H1 (cell line): ENCODE results near the gene RHBDD1. TPM values are rescaled to one million over a fixed set of nuclear protein-coding genes. Genes with fewer than 3 reads are reported as not detected.

Experiments
- CTCF ChIA-PET: fragments of 300-600 bp; sonication (Branson Sonifier 250); formaldehyde crosslinking; loops from one replicate; lab custom pipeline; 2021; ENCODE audit not compliant: partially characterized antibody; lab: Charles Lee
- POLR2A ChIA-PET: fragments of 300-600 bp; sonication (Branson Sonifier 250); formaldehyde crosslinking; loops from one replicate; lab custom pipeline; 2021; ENCODE audit warnings: inconsistent platforms; ENCODE audit not compliant: partially characterized antibody; lab: Charles Lee
- DNase-seq, 2 experiments: peaks; one replicate each; pipeline versions ENCODE4 v3.0.0 to v3.0.0-alpha.2; 2010 to 2022; ENCODE audit warnings: low spot score in 2 of 2, low read depth in 1 of 2, mixed read lengths in 1 of 2
- FAIRE-seq: peaks from 2 replicates; lab custom pipeline; 2011; peaks lifted over from hg19 to GRCh38; lab: Jason Lieb, UNC
- H2AFZ ChIP-seq: 2 replicates; pipeline ENCODE4 v1.8.1; 2012; ENCODE audit warnings: low read length, inconsistent platforms
- H2AK5ac ChIP-seq: 2 replicates; pipeline ENCODE4 v1.6.1; 2013; ENCODE audit warnings: low read depth, low read length
- H2BK120ac ChIP-seq: replicated peaks from 2 replicates; pipeline ENCODE3; 2013; ENCODE audit warnings: low read depth, low read length, inconsistent platforms
- H2BK12ac ChIP-seq: 2 replicates; pipeline ENCODE4 v1.6.1; 2013; ENCODE audit warnings: low read depth, low read length
- H2BK15ac ChIP-seq: 2 replicates; pipeline ENCODE4 v1.6.1; 2013; ENCODE audit warnings: low read length
- H2BK20ac ChIP-seq: 2 replicates; pipeline ENCODE4 v1.6.1; 2013; ENCODE audit warnings: low read length
- H2BK5ac ChIP-seq: 2 replicates; pipeline ENCODE4 v1.6.1; 2013; ENCODE audit warnings: low read depth, low read length
- H3K14ac ChIP-seq: 2 replicates; pipeline ENCODE4 v1.6.1; 2013; ENCODE audit warnings: inconsistent platforms; ENCODE audit not compliant: insufficient read length
- H3K18ac ChIP-seq: 2 replicates; pipeline ENCODE4 v1.6.1; 2013; ENCODE audit warnings: low read length; ENCODE audit errors: extremely low read depth
- H3K23ac ChIP-seq: 2 replicates; pipeline ENCODE4 v1.6.1; 2013; ENCODE audit warnings: inconsistent platforms; ENCODE audit not compliant: insufficient read length
- H3K23me2 ChIP-seq: 2 replicates; pipeline ENCODE4 v1.6.1; 2013; ENCODE audit warnings: low read depth, low read length
- H3K27ac ChIP-seq: 2 replicates; pipeline ENCODE4 v1.6.1; 2011; ENCODE audit warnings: low read depth, low read length, inconsistent platforms
- H3K27me3 ChIP-seq, 4 experiments: replicated peaks in 1 of 4; 1 replicate in 1 of 4; 2 replicates in 3 of 4; pipeline versions ENCODE4 v1.6.1 to v1.8.1; 2011 to 2013; ENCODE audit warnings: low read length in 3 of 4, mild to moderate bottlenecking in 3 of 4, inconsistent platforms in 2 of 4, mixed read lengths in 2 of 4, moderate library complexity in 1 of 4; ENCODE audit not compliant: control insufficient read depth in 3 of 4, insufficient read depth in 3 of 4; ENCODE audit errors: extremely low read depth in 1 of 4
- H3K36me3 ChIP-seq, 4 experiments: 2 replicates each; pipeline versions ENCODE4 v1.6.1 to v1.8.1; 2011 to 2013; ENCODE audit warnings: mild to moderate bottlenecking in 4 of 4, low read length in 3 of 4, moderate library complexity in 2 of 4, control low read depth in 1 of 4, inconsistent platforms in 1 of 4; ENCODE audit not compliant: insufficient read depth in 4 of 4, control insufficient read depth in 2 of 4
- H3K4ac ChIP-seq: replicated peaks from 2 replicates; pipeline ENCODE3; 2013; ENCODE audit warnings: low read length, low read depth, mixed read lengths, inconsistent platforms; ENCODE audit not compliant: insufficient read length
- H3K4me1 ChIP-seq, 4 experiments: replicated peaks in 1 of 4; 1 replicate in 1 of 4; 2 replicates in 3 of 4; pipeline versions ENCODE4 v1.6.1 to v1.8.1; 2011 to 2013; ENCODE audit warnings: low read length in 3 of 4, inconsistent platforms in 2 of 4, mixed read lengths in 1 of 4; ENCODE audit not compliant: insufficient read depth in 4 of 4, control insufficient read depth in 3 of 4
- H3K4me2 ChIP-seq, 2 experiments: 2 replicates each; pipeline versions ENCODE4 v1.6.1 to v1.8.1; 2011 to 2013; ENCODE audit warnings: low read depth in 2 of 2, low read length in 2 of 2, control low read depth in 1 of 2, inconsistent platforms in 1 of 2, mild to moderate bottlenecking in 1 of 2; ENCODE audit not compliant: insufficient read depth in 1 of 2
- H3K4me3 ChIP-seq, 4 experiments: fragments of 200-600, 300-600 bp in 1 of 4; sonication (generic), shearing (Covaris generic), sonication (Bioruptor Twin) in 1 of 4; 2 replicates each; pipeline versions ENCODE4 v1.5.1 to v1.8.1; 2011 to 2016; ENCODE audit warnings: low read length in 4 of 4, low read depth in 3 of 4, control low read depth in 2 of 4, inconsistent platforms in 2 of 4, mild to moderate bottlenecking in 2 of 4, mixed read lengths in 1 of 4, moderate library complexity in 1 of 4; ENCODE audit not compliant: insufficient read depth in 2 of 4; ENCODE audit errors: extremely low read depth in 1 of 4
- H3K56ac ChIP-seq: replicated peaks from 2 replicates; pipeline ENCODE3; 2013; ENCODE audit warnings: low read depth, mild to moderate bottlenecking, mixed read lengths, low read length, inconsistent platforms; ENCODE audit not compliant: insufficient read length
- H3K79me1 ChIP-seq: 2 replicates; pipeline ENCODE4 v1.6.1; 2013; ENCODE audit warnings: low read depth, low read length, control low read depth
- H3K79me2 ChIP-seq, 2 experiments: 2 replicates each; pipeline versions ENCODE4 v1.6.1 to v1.8.1; 2012 to 2013; ENCODE audit warnings: low read length in 2 of 2, mild to moderate bottlenecking in 2 of 2, inconsistent platforms in 1 of 2; ENCODE audit not compliant: insufficient read depth in 2 of 2, control insufficient read depth in 1 of 2
- H3K9ac ChIP-seq, 4 experiments: replicated peaks in 1 of 4; 1 replicate in 1 of 4; 2 replicates in 3 of 4; pipeline versions ENCODE4 v1.6.1 to v1.8.1; 2011 to 2013; ENCODE audit warnings: low read depth in 3 of 4, low read length in 3 of 4, control low read depth in 2 of 4, mild to moderate bottlenecking in 2 of 4, moderate library complexity in 2 of 4, inconsistent platforms in 1 of 4; ENCODE audit errors: extremely low read depth in 1 of 4
- H3K9me3 ChIP-seq, 2 experiments: 2 replicates each; pipeline versions ENCODE4 v1.6.1 to v1.8.1; 2012 to 2013; ENCODE audit warnings: mild to moderate bottlenecking in 2 of 2, moderate library complexity in 2 of 2, control low read depth in 1 of 2, inconsistent platforms in 1 of 2, low read depth in 1 of 2, low read length in 1 of 2, mixed read lengths in 1 of 2; ENCODE audit not compliant: insufficient read depth in 2 of 2
- H4K20me1 ChIP-seq, 2 experiments: replicated peaks in 1 of 2; 2 replicates each; pipeline versions ENCODE3 to v1.8.1; 2011 to 2013; ENCODE audit warnings: inconsistent platforms in 2 of 2, low read length in 2 of 2, mild to moderate bottlenecking in 1 of 2; ENCODE audit not compliant: insufficient read depth in 2 of 2, control insufficient read depth in 1 of 2
- H4K5ac ChIP-seq: 2 replicates; pipeline ENCODE4 v1.6.1; 2013; ENCODE audit warnings: low read length, low read depth, mixed read lengths, inconsistent platforms; ENCODE audit not compliant: insufficient read length
- H4K8ac ChIP-seq: 2 replicates; pipeline ENCODE4 v1.8.0; 2013; ENCODE audit warnings: mild to moderate bottlenecking, moderate library complexity, low read length, inconsistent platforms; ENCODE audit not compliant: insufficient read depth; ENCODE audit errors: extremely low read depth
- H4K91ac ChIP-seq: replicated peaks from 2 replicates; pipeline ENCODE3; 2013; ENCODE audit warnings: low read length, mixed read lengths, inconsistent platforms; ENCODE audit not compliant: insufficient read length
- BACH1 ChIP-seq: IDR thresholded peaks from 2 replicates; pipeline ENCODE4 v1.6.1; 2012; ENCODE audit warnings: low read length, improper control_type of control experiment
- JUN ChIP-seq: IDR thresholded peaks from 2 replicates; pipeline ENCODE4 v1.6.1; 2011; ENCODE audit warnings: low read depth, mild to moderate bottlenecking, improper control_type of control experiment, low read length
- WGBS, 2 experiments: shearing (Covaris generic) in 1 of 2; methylation state at CpG; one replicate each; pipeline versions ENCODE4 v1.1.6 to v1.1.7; 2013 to 2015; ENCODE audit warnings: low lambda C conversion rate in 2 of 2, mixed read lengths in 2 of 2, inconsistent platforms in 1 of 2, low coverage in 1 of 2, missing lambda C conversion rate in 1 of 2; ENCODE audit not compliant: insufficient replicate concordance in 2 of 2, insufficient coverage in 1 of 2, insufficient read length in 1 of 2; ENCODE audit errors: extremely low coverage in 1 of 2, missing lambda C conversion rate in 1 of 2; 5-methylcytosine and 5-hydroxymethylcytosine counted together
- polyA plus RNA-seq, 7 experiments: library from polyadenylated mRNA; depleted of rRNA in 3 of 7; stranded (reverse) in 5 of 7; unstranded in 2 of 7; fragments of >200 nt in 5 of 7; fragments of 200-250 nt in 2 of 7; gene quantifications; 1 replicate in 5 of 7; 2 replicates in 1 of 7; 4 replicates in 1 of 7; pipeline versions ENCODE4 v1.2.1 to v1.2.3, GENCODE V29; 2011 to 2013; ENCODE audit warnings: missing spikeins in 2 of 7, mixed read lengths in 2 of 7
- total RNA-seq: library from RNA; stranded (reverse); fragmentation: NEBNext Ultra II Directional; extraction: Animal tissue kit (Norgen Biotek cat#: 25700); gene quantifications from 2 replicates; pipeline ENCODE4 v1.2.1, GENCODE V29; 2021
- TF ChIP-seq, protein P1 (sequence below): IDR thresholded peaks from 2 replicates; pipeline ENCODE4 v1.6.1; 2011; ENCODE audit warnings: low read depth, mild to moderate bottlenecking, low read length; ENCODE audit not compliant: insufficient read depth

The RHBDD1 gene
- total and polyA plus RNA-seq, 2 of the 8 experiments (the other 6 are each of a cell fraction or from before 2014, with no cell fraction given) = 10.5 to 23.1 TPM

- POLR2A ChIA-PET = interaction anchor here (0.7 to 1.4 kb wide), 2 partner anchors 9 to 517 kb away, joined by 3 to 4 read pairs; no protein-coding TSS in a partner anchor
- peaks cover 0 to 6% (median 0%) of the 10 kb centered on the region in 4 experiments; a peak in 3 of 7 replicates for H3K27me3 ChIP-seq
- DNase-seq (no peak), FAIRE-seq (no peak)
- no peak overlapping the region for H3K9ac ChIP-seq
- no peak overlapping the region for H4K8ac ChIP-seq
- no peak overlapping the region for H3K27ac ChIP-seq
- no peak overlapping the region for H2BK5ac ChIP-seq
- no peak overlapping the region for H2BK12ac ChIP-seq
- no peaks in the 10 kb centered on the region for H3K9me3 ChIP-seq
- H4K91ac ChIP-seq = no peak overlapping the region
- H3K4ac ChIP-seq = no peak overlapping the region
- H3K36me3 ChIP-seq = peaks cover 0 to 8% (median 0%) of the 10 kb centered on the region in 4 experiments; a peak in 1 of 8 replicates
- no peak overlapping the region for H3K23ac ChIP-seq
- H3K18ac ChIP-seq = no peak overlapping the region
- H3K14ac ChIP-seq = no peak overlapping the region
- WGBS, 2 experiments = 88% methylated on average over 10 of the region's 10 CpGs; no CpG with 5 or more reads in 1 of the 2 experiments
- H3K56ac ChIP-seq = no peak overlapping the region
- no peak overlapping the region for H3K4me2 ChIP-seq
- no peak for TF ChIP-seq BACH1
- TF ChIP-seq JUN = no peak
- TF ChIP-seq, protein P1, sequence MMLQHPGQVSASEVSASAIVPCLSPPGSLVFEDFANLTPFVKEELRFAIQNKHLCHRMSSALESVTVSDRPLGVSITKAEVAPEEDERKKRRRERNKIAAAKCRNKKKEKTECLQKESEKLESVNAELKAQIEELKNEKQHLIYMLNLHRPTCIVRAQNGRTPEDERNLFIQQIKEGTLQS = no peak
- H3K23me2 ChIP-seq = peaks cover 6% of the 10 kb centered on the region; the same call in 1 of the 2 replicates
- CTCF ChIA-PET = interaction anchor here (1.6 to 2.0 kb wide), 2 partner anchors 10 to 37 kb away, joined by 4 to 9 read pairs; no protein-coding TSS in a partner anchor
- no peak overlapping the region for H4K5ac ChIP-seq
- peaks cover 0 to 7% of the 10 kb centered on the region in 2 experiments; a peak in 2 of 4 replicates for H3K79me2 ChIP-seq
- H4K20me1 ChIP-seq = no peaks in the 10 kb centered on the region
- H2AK5ac ChIP-seq = no peak overlapping the region
- no peak overlapping the region for H2BK20ac ChIP-seq
- no peak overlapping the region for H2BK120ac ChIP-seq
- H2BK15ac ChIP-seq = no peak overlapping the region
- H3K4me3 ChIP-seq = no peak overlapping the region
- H3K4me1 ChIP-seq = peaks cover 0 to 5% (median 1%) of the 10 kb centered on the region in 4 experiments; a peak in 5 of 7 replicates
- H3K79me1 ChIP-seq = no peaks in the 10 kb centered on the region
- H2AFZ ChIP-seq = no peak overlapping the region
These were observed 3.3 kb downstream of the RHBDD1 start for GRCh38 chr2:226839161-226839560.
